NCI-H2029 treated with DMSO at 0.1 percent for 48 hours (cell line): ENCODE data around the gene MICU1.
A peak's percentile ranks its signal among the peaks of the same experiment; 100 is the strongest.
"Not testable (repeated sequence)": the region's sequence is repeated elsewhere in the genome, so short reads cannot be mapped to it uniquely, and the experiment has no call there.

Experiments
- DNase-seq: peaks from one replicate; lab custom pipeline; 2025; lab: John Stamatoyannopoulos, UW

Gene MICU1

GRCh38 chr10:72625608-72626443 is at the start of gene MICU1:
Gene MICU1 (minus strand): TSS chr10:72626079. CDS start chr10:72566793, 59,286 bp downstream.
- DNase-seq = peak; percentile 63

GRCh38 chr10:72674174-72674573 is 48.3 kb upstream of the MICU1 start:
- not testable (repeated sequence) for DNase-seq

- DNase-seq = no peak
Observed at GRCh38 chr10:72673280-72673679, 47.4 kb upstream of the MICU1 start.

- DNase-seq = no peak
Observed at GRCh38 chr10:72667207-72667864, 41.5 kb upstream of the MICU1 start.

GRCh38 chr10:72665925-72666324 is 40.0 kb upstream of the MICU1 start:
- no peak for DNase-seq

- no peak for DNase-seq
Observed at GRCh38 chr10:72663971-72664370, 38.1 kb upstream of the MICU1 start.

GRCh38 chr10:72661431-72661830 is 35.6 kb upstream of the MICU1 start:
- DNase-seq = no peak

- DNase-seq = no peak
Observed at GRCh38 chr10:72660220-72660619, 34.3 kb upstream of the MICU1 start.

GRCh38 chr10:72659694-72660093 is 33.8 kb upstream of the MICU1 start:
- no peak for DNase-seq

GRCh38 chr10:72658696-72659400 is 33.0 kb upstream of the MICU1 start:
- DNase-seq = no peak

GRCh38 chr10:72654720-72655119 is 28.8 kb upstream of the MICU1 start:
- no peak for DNase-seq

GRCh38 chr10:72653383-72654096 is 27.7 kb upstream of the MICU1 start:
- DNase-seq = no peak

- no peak for DNase-seq
Observed at GRCh38 chr10:72649291-72649690, 23.4 kb upstream of the MICU1 start.

GRCh38 chr10:72648301-72648700 is 22.4 kb upstream of the MICU1 start:
- no peak for DNase-seq

- not testable (repeated sequence) for DNase-seq
Observed at GRCh38 chr10:72646971-72647370, 21.1 kb upstream of the MICU1 start.

- DNase-seq = peak; percentile 13
Observed at GRCh38 chr10:72645263-72645858, 19.5 kb upstream of the MICU1 start.

- no peak for DNase-seq
Observed at GRCh38 chr10:72642318-72642717, 16.4 kb upstream of the MICU1 start.

- DNase-seq = no peak
Observed at GRCh38 chr10:72639441-72639873, 13.6 kb upstream of the MICU1 start.

- no peak for DNase-seq
Observed at GRCh38 chr10:72638586-72639440, 12.9 kb upstream of the MICU1 start.

GRCh38 chr10:72637398-72637857 is 11.5 kb upstream of the MICU1 start:
- DNase-seq = no peak

- DNase-seq = no peak
Observed at GRCh38 chr10:72630144-72630543, 4.3 kb upstream of the MICU1 start.
